Muscle of leg (tissue), 16 donors: ENCODE data around the gene PDZK1IP1. TPM values are rescaled to one million over a fixed set of nuclear protein-coding genes. Genes with fewer than 3 reads are reported as not detected.

ENCODE experiments used
- DNase-seq: peaks from one replicate; pipeline ENCODE4 v3.0.0; 2013
- H3K27ac ChIP-seq: one replicate; pipeline ENCODE4 v1.5.1; 2013; ENCODE audit warnings: mild to moderate bottlenecking, low read length, control low read depth
- H3K27me3 ChIP-seq: one replicate; pipeline ENCODE4 v1.6.1; 2013; ENCODE audit warnings: low read length; ENCODE audit not compliant: control insufficient read depth, insufficient read depth
- H3K36me3 ChIP-seq: one replicate; pipeline ENCODE4 v1.6.1; 2013; ENCODE audit warnings: low read length; ENCODE audit not compliant: control insufficient read depth, insufficient read depth
- H3K4me1 ChIP-seq: one replicate; pipeline ENCODE4 v1.6.1; 2013; ENCODE audit warnings: low read length; ENCODE audit not compliant: control insufficient read depth, insufficient read depth
- H3K4me3 ChIP-seq: one replicate; pipeline ENCODE4 v1.5.1; 2013; ENCODE audit warnings: low read length, control low read depth
- H3K9me3 ChIP-seq: replicated peaks from 2 replicates; pipeline ENCODE4 v1.6.1; 2013; ENCODE audit warnings: low read depth, low read length; ENCODE audit not compliant: control insufficient read depth
- whole genome bisulfite sequencing: methylation state at CpG from one replicate; pipeline ENCODE4 v1.1.5; 2013; ENCODE audit warnings: missing lambda C conversion rate; ENCODE audit not compliant: insufficient coverage; 5-methylcytosine and 5-hydroxymethylcytosine counted together
- long read RNA-seq, 11 donors: transcript quantifications; one replicate each; lab custom pipeline, GENCODE V29; 2026
- polyA plus RNA-seq, 8 donors: library from polyadenylated mRNA; unstranded; fragments of 120-200 nt; gene quantifications; one replicate each; pipeline versions ENCODE4 v1.2.1 to v1.2.3, GENCODE V29; 2013; ENCODE audit warnings: inconsistent platforms in 1 of 8, low replicate concordance in 1 of 8; ENCODE audit not compliant: insufficient read length in 8 of 8, insufficient read depth in 1 of 8
- total RNA-seq: library from RNA; stranded (reverse); fragments of 120-200 nt; gene quantifications from one replicate; pipeline ENCODE4 v1.2.4, GENCODE V29; 2013

The PDZK1IP1 gene, protein sequence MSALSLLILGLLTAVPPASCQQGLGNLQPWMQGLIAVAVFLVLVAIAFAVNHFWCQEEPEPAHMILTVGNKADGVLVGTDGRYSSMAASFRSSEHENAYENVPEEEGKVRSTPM
- total RNA-seq (0.09 TPM), polyA plus RNA-seq (under 1 TPM in 6 of 8 donors, not detected in 2; 0.18 to 0.41 (median 0.25) TPM)
- long read RNA-seq, donor 1: 0 reads
- long read RNA-seq, donor 2: 0 reads
- long read RNA-seq, donor 3: 0 reads
- long read RNA-seq, donor 4: 0 reads
- long read RNA-seq, donor 5: 0 reads
- long read RNA-seq, donor 6: 0 reads
- long read RNA-seq, donor 7: 0 reads
- long read RNA-seq, donor 8: 0 reads
- long read RNA-seq, donor 9: 0 reads
- long read RNA-seq, donor 10: 0 reads
- long read RNA-seq, donor 11: 0 reads

DNA sequence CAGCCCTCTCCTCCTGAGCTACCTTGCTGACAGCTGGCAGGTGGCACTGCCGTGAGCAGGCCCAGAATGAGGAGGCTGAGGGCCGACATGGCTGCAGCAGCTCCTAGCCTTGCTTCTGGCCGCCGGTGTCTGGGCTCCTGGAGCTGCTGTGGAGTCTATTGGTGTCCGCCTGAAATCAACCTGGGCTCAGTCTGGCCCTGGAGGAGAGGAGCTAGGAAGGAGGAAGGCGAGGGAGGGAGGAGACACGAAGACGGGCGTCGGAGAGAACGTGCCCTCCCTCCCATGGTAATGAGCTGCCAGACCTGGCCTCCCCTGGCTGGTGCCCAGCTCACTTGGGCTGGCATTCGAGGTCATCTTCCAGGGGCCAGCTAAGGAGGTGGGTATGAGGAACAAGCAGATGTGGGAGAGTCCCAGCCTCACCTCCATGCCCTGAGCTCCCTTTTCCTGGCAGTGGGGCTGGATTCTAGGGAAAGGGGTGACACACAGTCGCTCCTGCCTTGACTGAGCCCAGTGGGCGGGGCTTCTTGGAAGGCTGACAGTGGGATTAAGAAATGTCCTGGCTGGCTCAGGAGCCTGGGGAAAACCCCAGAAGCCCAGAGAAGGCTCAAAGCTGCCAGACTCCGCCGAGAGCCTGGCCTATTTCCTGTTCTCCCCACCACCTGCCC, at the start of gene PDZK1IP1:
Gene PDZK1IP1 (minus strand): TSS at position 193 of the 665 bp plus-strand sequence. CDS start 104 bp downstream, at position 89.
- peaks cover 38% of the 10 kb centered on the region for H3K4me1 ChIP-seq
- H3K9me3 ChIP-seq: no peaks in the 10 kb centered on the region
- H3K27ac ChIP-seq: no peak within 1 kb of the TSS
- peak; percentile 52 for DNase-seq
- H3K27me3 ChIP-seq: peaks cover 1% of the 10 kb centered on the region
- 57% methylated on average over 14 of the region's 16 CpGs for WGBS
- H3K4me3 ChIP-seq: no peak within 1 kb of the TSS
- H3K36me3 ChIP-seq: no peaks in the 10 kb centered on the region

DNA sequence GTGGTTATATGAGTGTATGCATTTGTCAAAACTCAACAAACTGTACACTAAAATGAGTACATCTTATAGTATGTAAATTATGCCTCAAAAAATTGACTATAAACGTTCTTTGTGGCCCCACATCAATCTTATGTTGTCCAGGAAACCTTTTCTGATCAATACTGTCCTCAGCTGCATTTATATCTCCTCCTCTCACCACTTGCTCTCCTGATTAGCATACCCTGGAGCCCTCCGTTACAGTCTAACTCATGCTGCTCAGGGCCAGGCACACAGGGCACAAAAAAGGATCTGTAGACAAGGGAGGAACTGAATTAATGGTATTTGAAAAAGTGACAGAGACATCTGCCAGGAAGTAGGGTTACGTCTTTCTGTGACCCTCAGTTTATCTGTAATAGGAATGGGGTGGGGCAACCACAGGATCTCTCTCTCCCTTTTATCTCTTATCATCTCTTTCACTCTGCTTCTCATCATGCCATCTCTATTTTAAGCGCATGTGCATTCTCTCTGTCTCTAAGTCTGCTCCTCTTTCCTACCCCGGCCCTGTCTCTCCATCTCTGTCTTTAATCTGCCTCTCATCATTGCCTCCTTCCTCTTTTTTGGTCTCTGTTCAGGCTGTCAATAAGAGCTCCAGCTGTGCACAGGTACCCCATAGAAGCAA, 49.2 kb upstream of the PDZK1IP1 start:
- no peaks in the 10 kb centered on the region for H3K36me3 ChIP-seq
- H3K4me3 ChIP-seq: no peak overlapping the region
- 55% methylated on average over 2 of the region's 5 CpGs for WGBS
- H3K4me1 ChIP-seq: peaks cover 8% of the 10 kb centered on the region
- no peak for DNase-seq
- H3K27ac ChIP-seq: no peak overlapping the region
- peaks cover 52% of the 10 kb centered on the region for H3K27me3 ChIP-seq
- no peaks in the 10 kb centered on the region for H3K9me3 ChIP-seq

DNA sequence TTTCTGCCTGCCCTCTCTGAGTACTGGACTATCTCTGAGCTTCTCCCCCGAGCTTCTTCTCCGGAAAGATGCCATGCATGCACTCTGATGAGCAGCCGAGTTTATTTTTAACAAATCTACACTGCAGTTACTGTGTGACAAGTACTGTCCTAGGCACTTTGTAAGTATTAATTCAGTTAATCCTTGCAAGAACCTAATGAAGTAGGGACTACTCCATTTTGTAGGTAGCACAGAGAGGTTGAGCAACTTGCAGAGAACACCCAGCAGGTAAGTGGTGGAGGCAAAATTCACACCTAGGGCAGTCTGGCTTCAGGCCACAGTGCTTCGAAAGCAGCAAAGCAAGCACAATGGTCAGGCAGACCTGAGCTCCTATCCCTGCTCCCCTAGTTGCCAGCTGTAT, 46.0 kb upstream of the PDZK1IP1 start:
- H3K27ac ChIP-seq: peak overlapping the region; percentile 45
- peaks cover 23% of the 10 kb centered on the region for H3K4me1 ChIP-seq
- peaks cover 68% of the 10 kb centered on the region for H3K27me3 ChIP-seq
- 59% methylated on average over 2 of the region's 4 CpGs for WGBS
- H3K4me3 ChIP-seq: no peak overlapping the region
- DNase-seq: no peak
- H3K36me3 ChIP-seq: no peaks in the 10 kb centered on the region
- no peaks in the 10 kb centered on the region for H3K9me3 ChIP-seq

DNA sequence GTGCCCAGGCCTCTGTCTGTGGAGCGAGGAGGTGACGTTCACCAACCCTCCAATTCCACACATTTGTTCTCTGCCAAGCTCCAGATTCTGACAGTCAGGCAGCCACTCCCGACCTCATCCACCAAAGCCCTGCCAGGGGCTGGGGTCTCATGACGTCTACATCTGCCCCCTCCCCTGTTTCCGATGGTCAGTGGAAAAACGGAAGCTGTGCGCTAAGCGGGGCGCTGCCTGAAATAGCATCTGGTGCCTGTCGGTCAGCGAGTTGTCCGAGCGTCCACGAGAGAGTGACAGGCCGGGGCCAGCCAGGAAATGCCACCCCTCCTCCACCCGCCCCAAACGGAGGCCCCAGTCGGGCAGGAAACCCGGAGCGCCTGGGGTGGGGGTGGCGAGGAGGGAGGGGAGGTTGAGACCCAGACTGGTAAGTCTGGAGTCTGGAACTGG, 45.4 kb upstream of the PDZK1IP1 start:
- Histone ChIP-seq H3K27ac (peak overlapping the region; percentile 45), H3K9me3 (no peaks in the 10 kb centered on the region), H3K4me1 (peaks cover 26% of the 10 kb centered on the region), H3K4me3 (no peak overlapping the region), H3K27me3 (peaks cover 72% of the 10 kb centered on the region), H3K36me3 (no peaks in the 10 kb centered on the region)
- 4% methylated on average over 7 of the region's 21 CpGs for WGBS
- peak; percentile 27 for DNase-seq

DNA sequence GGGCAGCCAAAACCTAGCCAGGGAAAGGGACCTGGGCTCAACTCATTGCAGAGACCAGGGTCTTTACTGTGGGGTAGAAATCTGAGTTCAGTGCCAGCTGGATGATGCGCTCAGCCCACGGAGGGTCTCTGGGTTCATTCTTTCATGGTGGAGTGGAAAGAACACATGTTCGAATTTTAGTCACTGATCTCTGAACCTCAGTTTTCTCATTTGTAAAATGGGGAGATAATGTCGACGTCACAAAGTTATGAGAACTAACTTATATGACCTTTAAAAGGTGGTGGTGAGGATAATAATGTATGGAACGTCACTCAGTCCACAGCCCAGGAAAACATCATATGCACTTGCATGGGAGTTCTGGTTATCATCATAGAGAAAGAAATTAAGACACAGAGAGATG, 43.4 kb upstream of the PDZK1IP1 start:
- no CpG with 5 or more reads among the region's 6 CpGs for WGBS
- peaks cover 26% of the 10 kb centered on the region for H3K4me1 ChIP-seq
- no peaks in the 10 kb centered on the region for H3K9me3 ChIP-seq
- H3K27ac ChIP-seq: no peak overlapping the region
- no peak for DNase-seq
- H3K36me3 ChIP-seq: no peaks in the 10 kb centered on the region
- H3K27me3 ChIP-seq: peaks cover 83% of the 10 kb centered on the region
- no peak overlapping the region for H3K4me3 ChIP-seq

DNA sequence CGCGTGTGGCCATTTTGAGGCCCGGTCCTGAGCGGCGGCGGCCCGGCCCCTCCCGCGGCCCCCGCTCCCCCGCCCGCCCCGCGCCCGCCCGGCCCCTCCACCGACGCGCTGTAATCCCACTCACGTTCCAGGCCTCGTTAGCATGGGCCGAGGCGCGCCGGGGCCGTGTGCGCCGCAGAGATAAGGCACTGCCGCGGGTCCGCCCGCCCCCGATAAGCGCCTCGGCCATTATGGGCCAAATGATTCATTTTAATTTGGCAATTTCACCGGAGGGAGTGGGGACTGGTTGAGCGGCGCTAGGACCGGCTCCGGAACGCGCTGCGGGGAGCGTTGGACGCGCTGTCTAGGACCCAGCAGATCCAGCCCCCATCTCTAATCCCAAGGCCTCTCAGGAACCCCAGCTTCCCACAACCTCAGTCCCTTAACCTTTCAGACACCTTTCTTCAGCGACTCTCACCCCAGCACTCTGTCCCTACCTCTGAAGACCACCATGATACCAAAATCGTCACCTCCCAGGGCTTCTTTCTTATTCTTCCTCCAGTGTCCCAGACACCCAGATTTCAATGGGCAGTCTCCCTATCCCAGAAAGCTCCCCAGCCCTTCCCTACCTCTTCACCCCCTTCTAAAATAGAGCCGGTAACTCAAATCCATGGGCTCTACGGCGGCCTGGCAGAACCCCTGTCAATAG, 42.5 kb upstream of the PDZK1IP1 start, which contains the start of gene TAL1:
Gene TAL1 (minus strand): TSS at position 39 of the 688 bp plus-strand sequence. CDS start 6,337 bp downstream, outside the sequence.
- DNase-seq: peak; percentile 33
- no peaks in the 10 kb centered on the region for H3K36me3 ChIP-seq
- under 1% methylated on average over 32 of the region's 51 CpGs for WGBS
- peaks cover 88% of the 10 kb centered on the region for H3K27me3 ChIP-seq
- H3K27ac ChIP-seq: peak within 1 kb of the TSS; percentile 86
- H3K4me1 ChIP-seq: peaks cover 26% of the 10 kb centered on the region
- H3K9me3 ChIP-seq: no peaks in the 10 kb centered on the region
- H3K4me3 ChIP-seq: peak within 1 kb of the TSS; percentile 37

DNA sequence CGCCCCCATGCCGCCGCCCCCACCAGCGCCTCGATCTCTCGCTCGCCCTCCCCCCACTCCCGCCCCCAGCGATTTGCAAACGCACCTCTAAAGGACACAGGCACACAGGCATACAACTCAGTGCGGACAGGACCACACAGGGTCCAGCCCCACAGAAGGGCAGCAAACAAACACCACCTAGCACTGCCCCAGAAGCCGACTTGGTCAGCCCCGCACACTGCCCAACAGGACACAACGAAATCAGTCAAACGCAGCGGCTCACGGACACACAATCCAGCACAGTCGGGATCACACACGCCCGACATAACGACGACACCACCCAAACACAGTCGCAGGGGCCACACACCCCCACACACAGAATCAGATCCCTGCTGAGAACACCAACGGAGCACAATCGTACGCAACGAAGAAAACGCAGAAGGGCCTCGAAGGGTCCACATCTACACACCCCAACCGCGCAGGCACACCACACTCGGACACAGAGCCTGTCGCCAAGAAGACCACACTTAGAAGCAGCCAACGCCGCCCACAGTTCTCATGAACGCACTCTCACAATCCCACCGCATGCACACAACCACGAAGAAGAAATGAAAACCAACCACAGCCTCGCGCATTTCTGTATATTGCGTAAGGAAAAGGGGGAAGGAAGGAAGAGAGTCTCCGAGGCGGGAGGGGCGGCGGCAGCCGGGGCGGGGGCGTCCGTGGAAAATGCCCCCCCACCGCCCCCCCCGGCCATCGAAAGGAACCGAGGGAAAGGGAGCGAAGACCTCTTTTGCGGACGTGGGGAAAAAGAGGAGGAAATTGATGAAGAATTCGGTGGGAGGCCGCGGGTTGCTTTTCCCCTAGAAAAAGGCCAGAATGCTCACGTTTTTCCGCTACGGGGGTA, 41.7 kb upstream of the PDZK1IP1 start:
- H3K4me1 ChIP-seq: peaks cover 26% of the 10 kb centered on the region
- 0% methylated on average over 37 of the region's 62 CpGs for WGBS
- no peaks in the 10 kb centered on the region for H3K9me3 ChIP-seq
- no peaks in the 10 kb centered on the region for H3K36me3 ChIP-seq
- H3K27me3 ChIP-seq: peaks cover 94% of the 10 kb centered on the region
- H3K27ac ChIP-seq: peak overlapping the region; percentile 86
- DNase-seq: peak; percentile 74
- peak overlapping the region; percentile 37 for H3K4me3 ChIP-seq

DNA sequence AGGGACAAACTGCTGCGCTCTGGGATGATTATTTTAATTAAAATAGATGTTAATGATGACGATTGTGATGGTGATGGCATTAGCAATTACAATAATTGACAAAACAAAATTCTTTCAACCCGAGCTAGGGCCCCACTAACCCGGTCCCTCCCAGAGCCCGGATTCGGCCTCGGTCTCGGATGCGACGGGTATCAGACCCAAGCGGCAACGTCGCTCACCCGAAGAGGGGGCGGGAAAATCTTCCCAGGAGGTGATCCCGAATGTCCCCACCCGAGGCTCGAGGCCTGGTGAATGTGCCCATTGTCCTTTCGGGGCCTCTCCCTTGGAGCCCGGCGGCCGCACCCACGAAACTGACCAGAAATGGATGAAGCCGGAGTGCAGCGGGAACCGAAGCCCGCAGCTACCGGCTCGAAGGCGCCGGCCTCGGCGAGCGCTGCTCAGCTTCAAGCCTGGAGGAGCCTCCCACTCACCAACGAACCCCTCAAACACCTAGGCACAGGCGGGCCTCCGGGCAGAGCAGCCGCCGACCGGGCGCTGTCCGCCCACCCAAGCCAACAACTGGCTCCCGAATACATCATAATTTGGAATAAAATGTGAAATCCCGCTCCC, 41.0 kb upstream of the PDZK1IP1 start:
- H3K4me1 ChIP-seq: peaks cover 30% of the 10 kb centered on the region
- H3K27me3 ChIP-seq: peaks cover 99% of the 10 kb centered on the region
- peak; percentile 19 for DNase-seq
- H3K4me3 ChIP-seq: peak overlapping the region; percentile 33
- peak overlapping the region; percentile 86 for H3K27ac ChIP-seq
- no peaks in the 10 kb centered on the region for H3K36me3 ChIP-seq
- no peaks in the 10 kb centered on the region for H3K9me3 ChIP-seq
- 2% methylated on average over 38 of the region's 44 CpGs for WGBS
